Hepatocyte (in vitro differentiated cells): ENCODE data around the gene APOA1.

ENCODE experiments used
- EZH2 ChIP-seq: fragments of 200-600 bp; sonication (generic); IDR thresholded peaks from 2 replicates; pipeline ENCODE4 v1.6.1; 2016; ENCODE audit warnings: antibody characterized with exemption, mild to moderate bottlenecking, borderline replicate concordance
- EZH2phosphoT487 ChIP-seq: fragments of 200-600 bp; sonication (generic); IDR thresholded peaks from one replicate; pipeline ENCODE4 v1.6.1; 2018; ENCODE audit warnings: antibody characterized with exemption, mild to moderate bottlenecking, low read depth, moderate library complexity; ENCODE audit not compliant: unreplicated experiment, severe bottlenecking
- TF ChIP-seq, protein P1 (sequence below): fragments of 200-600 bp; sonication (generic); IDR thresholded peaks from 2 replicates; pipeline ENCODE4 v1.5.1; 2016; ENCODE audit warnings: antibody characterized with exemption, mild to moderate bottlenecking; ENCODE audit not compliant: poor library complexity

DNA sequence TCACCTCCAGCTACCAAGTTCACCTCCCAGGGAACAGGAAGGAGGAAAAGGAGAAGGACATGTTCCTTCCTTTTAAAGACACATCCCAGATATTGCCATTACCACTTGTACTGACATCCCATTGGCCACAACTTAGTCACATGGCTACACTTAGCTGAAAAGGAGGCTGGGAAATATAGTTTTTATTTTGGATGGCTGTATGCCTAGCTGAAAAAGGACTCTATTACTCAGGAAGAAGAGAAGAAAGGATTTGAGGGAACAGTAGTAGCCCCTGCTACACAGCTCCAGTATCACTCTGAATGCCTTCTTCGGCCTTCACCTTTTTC lies 43.7 kb downstream of the APOA1 start:
- no peak for TF ChIP-seq EZH2
- TF ChIP-seq, protein P1, sequence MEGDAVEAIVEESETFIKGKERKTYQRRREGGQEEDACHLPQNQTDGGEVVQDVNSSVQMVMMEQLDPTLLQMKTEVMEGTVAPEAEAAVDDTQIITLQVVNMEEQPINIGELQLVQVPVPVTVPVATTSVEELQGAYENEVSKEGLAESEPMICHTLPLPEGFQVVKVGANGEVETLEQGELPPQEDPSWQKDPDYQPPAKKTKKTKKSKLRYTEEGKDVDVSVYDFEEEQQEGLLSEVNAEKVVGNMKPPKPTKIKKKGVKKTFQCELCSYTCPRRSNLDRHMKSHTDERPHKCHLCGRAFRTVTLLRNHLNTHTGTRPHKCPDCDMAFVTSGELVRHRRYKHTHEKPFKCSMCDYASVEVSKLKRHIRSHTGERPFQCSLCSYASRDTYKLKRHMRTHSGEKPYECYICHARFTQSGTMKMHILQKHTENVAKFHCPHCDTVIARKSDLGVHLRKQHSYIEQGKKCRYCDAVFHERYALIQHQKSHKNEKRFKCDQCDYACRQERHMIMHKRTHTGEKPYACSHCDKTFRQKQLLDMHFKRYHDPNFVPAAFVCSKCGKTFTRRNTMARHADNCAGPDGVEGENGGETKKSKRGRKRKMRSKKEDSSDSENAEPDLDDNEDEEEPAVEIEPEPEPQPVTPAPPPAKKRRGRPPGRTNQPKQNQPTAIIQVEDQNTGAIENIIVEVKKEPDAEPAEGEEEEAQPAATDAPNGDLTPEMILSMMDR: no peak
- TF ChIP-seq EZH2phosphoT487: no peak
